HepG2 (cell line): ENCODE data around the gene L3MBTL4.

Source experiments
- JUND ChIP-seq: sonication (generic); formaldehyde crosslinking; IDR thresholded peaks from 2 replicates; pipeline ENCODE4 v1.8.0; 2022; ENCODE audit warnings: mild to moderate bottlenecking, missing genetic modification reagents
- ZFP36 ChIP-seq: fragments of 150-350 bp; IDR thresholded peaks from 2 replicates; pipeline ENCODE4 v1.6.1; 2018; ENCODE audit warnings: borderline replicate concordance, low read length, low read depth; ENCODE audit not compliant: partially characterized antibody
- TF ChIP-seq, protein P1 (sequence below): sonication (generic); formaldehyde crosslinking; IDR thresholded peaks from 2 replicates; pipeline ENCODE4 v1.5.0; 2020; ENCODE audit warnings: mild to moderate bottlenecking, missing genetic modification reagents, moderate library complexity

GRCh38 chr18:6118080-6118479 is 296.6 kb downstream of the L3MBTL4 start:
- TF ChIP-seq, protein P1, sequence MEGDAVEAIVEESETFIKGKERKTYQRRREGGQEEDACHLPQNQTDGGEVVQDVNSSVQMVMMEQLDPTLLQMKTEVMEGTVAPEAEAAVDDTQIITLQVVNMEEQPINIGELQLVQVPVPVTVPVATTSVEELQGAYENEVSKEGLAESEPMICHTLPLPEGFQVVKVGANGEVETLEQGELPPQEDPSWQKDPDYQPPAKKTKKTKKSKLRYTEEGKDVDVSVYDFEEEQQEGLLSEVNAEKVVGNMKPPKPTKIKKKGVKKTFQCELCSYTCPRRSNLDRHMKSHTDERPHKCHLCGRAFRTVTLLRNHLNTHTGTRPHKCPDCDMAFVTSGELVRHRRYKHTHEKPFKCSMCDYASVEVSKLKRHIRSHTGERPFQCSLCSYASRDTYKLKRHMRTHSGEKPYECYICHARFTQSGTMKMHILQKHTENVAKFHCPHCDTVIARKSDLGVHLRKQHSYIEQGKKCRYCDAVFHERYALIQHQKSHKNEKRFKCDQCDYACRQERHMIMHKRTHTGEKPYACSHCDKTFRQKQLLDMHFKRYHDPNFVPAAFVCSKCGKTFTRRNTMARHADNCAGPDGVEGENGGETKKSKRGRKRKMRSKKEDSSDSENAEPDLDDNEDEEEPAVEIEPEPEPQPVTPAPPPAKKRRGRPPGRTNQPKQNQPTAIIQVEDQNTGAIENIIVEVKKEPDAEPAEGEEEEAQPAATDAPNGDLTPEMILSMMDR = no peak
- no peak for TF ChIP-seq ZFP36
- no peak for TF ChIP-seq JUND (CRISPR knock-in tag)
